ENCODE data around the gene GABRB3.

GABRB3 gene

DNA sequence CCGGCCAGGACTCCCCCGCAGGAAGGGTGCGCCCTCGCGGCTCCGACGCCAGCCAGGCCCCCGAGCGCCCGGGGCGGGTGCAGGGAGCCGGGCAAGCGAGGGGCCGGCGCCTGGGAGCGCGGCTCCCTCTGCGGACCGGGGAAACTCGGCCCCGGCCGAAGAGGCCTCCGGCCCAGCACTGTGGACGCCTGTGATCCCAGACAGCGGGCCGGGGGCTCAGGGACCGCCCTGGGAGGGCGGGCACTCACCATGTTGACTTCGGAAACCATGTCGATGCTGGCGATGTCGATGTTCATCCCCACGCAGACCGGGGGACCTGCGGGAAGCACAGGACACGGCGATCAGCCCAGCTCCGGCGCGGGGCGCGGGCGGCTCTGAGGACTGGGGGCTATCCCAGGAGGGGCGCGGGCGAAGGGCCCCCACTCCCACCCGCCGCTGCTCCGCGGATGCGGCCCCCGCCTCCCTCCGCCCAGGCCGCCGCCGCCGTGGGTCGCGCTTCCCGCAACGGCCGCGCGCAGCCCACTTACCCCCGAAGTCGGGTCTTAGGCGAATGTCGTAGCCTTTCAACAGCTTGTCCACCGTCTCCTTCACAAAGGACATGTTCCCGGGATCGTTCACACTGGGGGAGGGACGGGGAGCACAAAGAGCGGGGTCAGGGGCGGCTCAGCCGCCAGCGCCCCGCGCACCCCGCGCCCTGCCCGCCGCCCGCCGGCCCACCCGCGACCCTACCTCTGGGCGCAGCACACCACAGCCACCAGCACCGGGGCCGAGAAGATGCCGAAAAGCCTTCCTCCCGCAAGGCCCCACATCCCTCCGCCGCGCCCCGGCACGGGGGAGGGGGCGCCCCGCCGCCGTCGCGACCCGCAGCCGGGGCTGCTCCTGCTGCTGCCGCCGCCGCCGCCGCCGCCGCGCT, at the start of gene GABRB3:
TSS of gene GABRB3 (minus strand) at position 913 of the 913 bp plus-strand sequence.
- DNase-seq, result no peak

DNA sequence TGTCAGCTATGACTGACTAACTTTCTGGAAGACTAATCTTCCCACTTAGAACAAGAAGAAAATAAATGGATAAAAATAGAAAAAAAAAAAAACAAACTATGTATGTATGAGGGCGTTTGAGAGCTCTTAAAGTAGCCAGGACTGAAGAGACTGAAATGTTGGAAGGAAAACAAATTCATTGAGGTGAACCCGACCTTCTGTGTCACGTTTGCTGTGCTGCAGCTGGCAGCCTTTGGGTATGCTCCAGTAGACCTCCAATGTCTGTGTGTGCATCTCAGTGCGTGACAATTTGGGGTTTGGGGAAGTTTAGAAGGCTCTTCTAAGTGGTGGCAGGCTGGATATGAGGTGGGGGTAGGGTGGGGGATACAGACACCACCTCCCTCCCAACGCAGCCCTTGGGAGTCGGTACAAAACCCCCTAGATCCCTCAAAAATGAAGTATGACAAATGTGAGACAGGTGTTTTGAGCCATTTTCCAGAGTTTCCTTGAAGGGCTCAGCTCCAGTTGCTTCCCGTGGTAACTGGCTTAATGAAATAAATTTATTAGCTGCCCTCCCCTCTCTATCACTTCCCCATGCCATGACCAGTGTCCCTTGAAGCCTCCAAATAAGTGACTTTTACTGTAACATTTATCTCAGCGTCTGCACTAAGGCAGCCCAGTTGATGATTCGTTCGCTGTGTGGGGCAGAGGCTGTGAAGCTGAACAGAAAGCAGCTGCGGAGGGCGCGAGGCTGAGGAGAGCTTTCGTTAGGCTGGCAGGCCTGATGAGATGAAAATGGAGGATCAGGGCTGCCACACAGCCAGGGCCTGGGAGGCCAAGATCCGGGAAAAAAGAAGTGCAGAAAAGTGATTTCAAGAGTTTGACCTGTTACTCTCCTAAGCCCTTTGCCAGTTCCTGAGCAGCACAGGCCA, 34.9 kb upstream of the GABRB3 start:
- DNase-seq, result no peak

DNA sequence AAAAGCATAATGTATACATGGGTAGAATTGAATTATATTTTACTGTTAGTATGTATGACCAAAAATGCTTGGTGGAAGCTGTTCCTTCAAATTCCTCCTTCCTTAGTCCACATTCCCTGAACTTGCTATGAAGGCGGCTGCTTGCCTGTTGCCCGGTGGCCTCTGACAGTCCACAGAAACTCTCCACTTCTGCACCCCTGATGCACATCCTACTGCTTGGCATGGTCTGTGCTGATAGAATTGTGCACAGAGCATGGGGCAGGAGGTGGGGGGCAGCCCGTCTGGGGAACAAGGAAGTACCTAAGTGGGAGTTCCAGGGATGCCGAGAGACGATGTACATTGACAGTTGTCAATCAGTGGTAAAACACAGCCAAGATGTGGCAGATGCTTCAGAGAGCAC, 33.7 kb upstream of the GABRB3 start:
- DNase-seq, result no peak

DNA sequence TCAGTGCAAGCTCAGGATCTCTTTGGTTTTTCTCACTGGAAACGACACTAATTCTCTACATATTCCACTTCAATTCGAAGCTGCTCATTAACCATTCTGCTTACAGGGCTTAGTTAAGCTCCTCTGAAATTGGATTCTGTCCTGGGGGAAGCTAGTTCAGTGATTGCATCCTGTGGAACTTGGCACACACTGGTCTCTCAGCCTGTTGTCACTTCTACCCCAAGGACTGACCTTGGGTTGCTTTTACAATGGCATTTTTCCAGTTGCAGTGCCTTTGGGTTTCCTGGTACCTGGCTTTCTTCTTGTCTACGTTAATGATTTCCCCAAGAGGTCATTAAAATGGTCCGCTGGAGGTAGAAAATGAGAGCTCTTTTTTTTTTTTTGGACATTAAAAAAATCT, 33.3 kb upstream of the GABRB3 start:
- DNase-seq, result no peak

DNA sequence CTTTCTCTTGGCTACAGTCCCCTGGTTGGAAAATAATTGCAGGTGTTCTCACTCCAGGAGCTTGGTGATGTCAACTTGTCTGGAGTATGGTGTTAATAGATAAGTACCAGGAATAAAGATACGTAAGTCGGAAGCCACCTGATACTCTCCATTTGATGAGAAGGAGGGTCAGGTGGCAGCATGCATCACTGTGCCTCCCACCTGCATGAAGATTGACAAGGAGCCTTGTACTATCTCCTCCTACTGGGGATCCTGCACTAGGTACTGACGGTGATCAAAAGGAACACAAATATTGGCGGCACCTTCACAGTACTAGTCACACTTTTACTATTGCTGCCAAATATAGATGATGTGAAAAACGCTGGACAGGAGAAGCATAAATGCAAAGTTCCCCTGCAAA, 32.6 kb upstream of the GABRB3 start:
- DNase-seq, result no peak

DNA sequence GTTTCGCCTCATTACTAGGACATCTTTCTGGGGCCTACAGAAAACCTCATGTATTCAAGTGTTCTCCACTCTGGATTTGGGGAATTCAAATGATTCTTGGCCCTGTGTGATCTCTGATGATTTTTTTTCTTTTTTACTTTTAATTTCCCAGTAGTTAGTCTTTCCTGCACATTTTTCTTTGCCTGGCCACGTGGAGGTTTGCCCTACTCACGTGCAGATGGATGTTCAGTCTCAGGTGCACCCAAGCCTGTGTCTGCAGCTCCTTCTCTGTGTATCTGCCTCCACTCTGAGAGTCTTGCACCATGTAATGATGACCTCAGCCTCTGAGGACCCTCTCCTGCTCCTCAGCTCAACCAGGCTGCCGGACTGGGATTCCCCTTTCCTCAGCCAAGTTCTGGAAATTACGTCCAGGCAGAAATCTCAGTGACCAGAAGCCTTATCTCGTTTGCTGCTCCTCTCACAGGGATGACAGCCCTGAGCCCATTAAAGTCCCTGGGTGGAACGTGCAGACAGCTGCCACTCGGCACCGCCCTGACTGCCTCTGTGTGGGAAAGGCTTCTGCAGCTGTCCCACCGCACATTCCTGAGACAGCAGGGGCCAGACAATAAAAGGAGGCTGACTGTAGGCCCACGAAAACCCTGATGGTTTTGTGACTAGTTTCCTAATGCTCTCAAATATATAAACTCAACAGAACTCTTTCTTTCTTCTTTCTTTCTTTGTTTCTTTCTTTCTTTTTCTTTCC, 31.4 kb upstream of the GABRB3 start:
- no peak for DNase-seq

DNA sequence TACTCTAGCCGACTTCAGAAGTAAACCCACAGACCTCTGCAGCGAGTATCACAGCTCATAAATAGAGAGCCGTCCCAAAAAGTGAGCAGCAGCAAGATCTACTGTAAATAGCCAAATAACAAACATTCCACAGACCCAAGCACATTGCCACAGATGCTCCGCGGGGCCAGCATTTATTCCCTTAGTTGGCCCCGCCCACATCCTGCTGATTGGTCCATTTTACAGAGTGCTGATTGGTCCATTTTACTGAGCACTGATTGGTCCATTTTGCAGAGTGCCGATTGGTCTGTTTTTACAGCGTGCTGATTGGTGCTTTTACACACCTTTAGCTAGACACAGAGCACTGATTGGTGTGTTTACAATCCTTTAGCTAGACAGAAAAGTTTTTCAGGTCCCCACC, 17.3 kb upstream of the GABRB3 start:
- DNase-seq, result no peak

DNA sequence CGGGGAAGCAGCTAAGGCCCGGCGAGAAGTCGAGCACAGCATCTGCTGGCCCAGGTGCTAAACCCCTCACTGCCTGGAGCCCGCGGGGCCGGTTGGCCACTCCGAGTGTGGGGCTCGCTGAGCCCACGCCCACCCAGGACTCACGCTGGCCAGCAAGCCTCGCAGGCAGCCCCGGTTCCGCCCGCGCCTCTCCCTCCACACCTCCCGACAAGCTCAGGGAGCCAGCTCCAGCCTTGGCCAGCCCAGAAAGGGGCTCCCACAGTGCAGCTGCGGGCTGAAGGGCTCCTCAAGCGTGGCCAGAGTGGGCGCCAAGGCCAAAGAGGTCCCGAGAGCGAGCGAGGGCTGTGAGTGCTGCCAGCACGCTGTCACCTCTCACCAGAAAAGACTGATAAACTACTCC, 8.9 kb upstream of the GABRB3 start:
- no peak for DNase-seq

DNA sequence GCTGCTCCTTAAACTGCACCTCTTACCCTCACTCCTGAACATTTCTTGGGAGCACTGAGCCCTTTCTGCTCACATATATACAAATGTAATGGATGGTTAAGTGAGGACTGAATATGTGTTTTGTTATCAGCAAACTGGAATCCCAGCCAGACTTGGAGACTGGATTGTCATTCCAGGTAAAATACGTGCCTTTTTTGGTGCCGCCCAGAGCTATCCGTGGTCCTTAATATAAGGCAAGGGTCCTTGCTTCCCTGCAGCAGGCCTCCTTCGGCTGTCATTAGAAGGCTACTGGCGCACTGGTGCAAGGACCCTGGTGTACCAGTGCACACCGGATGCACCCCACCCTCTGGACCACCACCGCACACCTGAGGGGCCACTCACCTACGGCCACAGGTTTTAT, 1.1 kb upstream of the GABRB3 start:
- no peak for DNase-seq

DNA sequence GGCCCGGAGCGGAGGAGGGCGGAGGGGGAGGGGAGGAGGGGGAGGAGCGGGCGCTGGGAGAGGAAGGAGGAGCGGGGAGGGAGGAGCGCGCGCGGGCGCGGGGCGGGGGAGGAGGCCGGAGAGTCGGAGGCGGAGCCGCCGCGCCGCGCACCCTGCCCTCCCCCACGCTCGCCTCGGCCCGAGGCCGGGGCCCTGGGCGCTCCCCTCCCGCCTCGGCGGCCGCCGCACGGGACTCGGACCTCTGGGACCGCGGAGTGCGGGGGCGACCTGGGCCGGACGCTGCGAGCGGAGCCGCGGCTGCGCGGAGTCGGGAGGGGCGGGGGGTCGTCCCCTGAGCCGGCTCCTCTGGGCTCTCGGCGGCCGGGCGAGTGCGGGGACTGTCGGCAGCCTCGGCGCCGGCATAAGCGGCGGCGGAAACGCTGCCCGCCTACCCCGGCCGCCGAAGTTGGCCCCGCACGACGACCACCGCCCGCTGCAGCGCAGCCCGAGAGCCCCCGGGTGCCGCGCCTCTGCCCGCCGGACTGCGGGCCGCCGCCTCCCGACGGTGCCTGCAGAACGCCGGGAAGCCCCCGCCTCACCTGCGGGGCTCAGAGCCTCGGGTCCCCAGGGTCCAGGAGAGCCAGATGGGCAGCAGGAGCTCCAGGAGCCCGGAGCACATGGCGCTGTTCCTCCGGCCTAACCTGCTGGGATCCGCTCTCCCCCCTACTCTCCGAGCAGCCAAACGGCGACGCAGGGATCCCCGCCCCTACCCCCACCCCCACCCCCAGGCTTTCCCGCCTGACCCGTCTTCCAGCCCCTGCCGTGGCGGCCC, 406 bp upstream of the GABRB3 start:
- DNase-seq, result peak; percentile 57

DNA sequence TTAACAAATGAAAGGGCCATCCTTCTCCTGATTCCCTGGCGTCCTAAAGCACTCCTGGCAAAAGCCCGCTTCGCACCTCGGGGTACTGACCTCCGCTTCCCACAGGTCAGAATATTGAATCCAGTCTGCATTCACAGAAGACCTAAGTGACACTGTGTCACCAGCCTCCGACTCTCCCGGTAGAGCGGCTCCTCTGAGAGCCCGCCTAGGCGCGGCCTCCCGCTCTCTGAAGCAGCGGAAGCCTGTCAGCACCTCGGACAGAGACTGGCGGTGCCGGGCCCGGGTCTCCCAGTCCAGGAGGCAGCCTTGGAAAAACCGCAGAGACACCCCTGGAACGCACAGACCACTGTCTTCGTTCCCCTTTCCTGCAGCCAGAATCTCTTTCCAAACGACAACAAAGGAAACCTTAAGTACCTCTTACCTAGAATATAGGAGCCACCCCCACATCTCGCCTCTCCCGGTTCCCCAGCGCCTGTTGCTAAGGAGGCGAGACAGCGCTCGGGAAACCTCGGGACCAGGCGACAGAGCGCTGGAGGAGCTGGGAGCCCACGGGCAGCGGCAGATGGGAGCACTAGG, 1.2 kb downstream of the GABRB3 start:
- DNase-seq, result peak; percentile 28

DNA sequence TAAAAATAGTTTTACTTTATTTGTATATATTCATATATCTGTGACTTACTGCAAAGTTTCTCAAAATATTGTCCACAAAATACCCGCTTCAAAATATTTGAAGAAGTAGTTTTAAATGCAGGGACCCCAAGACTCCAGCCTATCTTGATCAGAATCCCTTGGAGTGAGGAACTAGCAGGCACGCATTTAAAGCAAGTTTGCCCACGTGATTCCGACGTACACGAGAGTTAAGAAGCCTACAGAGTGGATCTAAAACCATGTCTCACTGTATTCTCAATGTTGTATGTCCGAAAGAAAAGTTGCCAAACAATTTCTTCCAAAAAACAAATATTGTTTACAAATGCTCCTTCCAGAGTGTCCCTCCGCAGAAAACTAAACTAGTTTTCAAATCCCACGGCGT, 1.7 kb downstream of the GABRB3 start:
- DNase-seq, result no peak

DNA sequence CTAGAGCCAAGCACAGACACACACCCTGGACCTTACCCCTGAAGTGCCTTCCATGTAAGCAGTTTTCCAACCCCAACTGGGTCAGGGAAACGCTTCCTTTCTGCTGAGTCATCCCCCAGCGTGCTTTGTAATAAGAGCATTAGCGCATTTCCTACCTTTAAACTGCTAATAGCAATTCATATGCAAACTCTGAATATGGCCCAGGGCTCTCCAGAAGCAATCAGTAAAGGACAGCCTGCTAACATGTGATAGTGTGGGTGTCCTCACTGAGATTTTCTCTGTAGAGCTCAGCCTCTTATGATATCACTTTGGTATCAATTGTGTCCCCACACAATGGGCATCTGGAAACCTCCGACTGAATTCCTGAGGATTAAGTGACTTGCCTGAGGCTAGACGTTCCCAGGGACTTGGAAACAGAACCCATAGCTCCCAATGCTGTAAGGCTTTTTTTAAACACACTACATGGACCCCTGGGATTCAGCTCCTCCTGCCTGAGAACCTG, 5.6 kb downstream of the GABRB3 start:
- DNase-seq, result no peak

DNA sequence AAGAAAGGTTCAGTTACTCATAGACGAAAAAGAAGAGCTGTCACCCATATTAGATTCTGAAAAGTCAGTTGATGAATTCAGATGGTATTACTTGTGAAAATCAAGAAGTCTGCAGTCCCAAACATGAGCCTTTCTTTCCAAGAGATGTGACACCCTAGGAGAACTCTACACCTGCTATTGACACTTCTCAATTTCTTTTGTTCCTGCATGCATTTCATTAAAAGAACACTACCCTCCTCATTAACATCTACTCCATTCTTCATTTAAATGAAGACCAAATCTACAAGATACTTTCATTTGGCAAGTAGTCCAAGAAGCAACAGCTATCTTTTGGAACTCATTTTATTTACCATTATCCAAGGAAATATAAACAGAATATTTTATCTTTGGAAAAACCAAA, 6.6 kb downstream of the GABRB3 start:
- no peak for DNase-seq

DNA sequence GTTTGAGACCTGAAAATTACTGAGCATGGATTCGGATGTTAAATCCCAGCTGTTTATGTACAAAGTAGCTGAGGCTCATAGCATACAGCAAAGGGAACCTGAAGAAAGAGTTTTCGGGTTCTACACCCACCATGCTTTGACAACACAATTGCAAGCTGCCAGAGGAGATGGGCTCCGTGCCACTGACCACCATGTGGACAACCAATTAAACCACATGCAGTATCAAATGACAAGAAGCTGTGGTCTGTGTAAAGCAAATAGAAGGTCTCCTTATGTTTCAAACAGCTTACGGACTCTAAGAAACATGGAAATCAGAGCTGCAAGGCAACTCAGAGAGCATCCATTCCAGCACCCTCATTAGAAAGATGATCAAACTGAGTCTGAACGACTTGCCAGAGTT, 12.9 kb downstream of the GABRB3 start:
- no peak for DNase-seq

DNA sequence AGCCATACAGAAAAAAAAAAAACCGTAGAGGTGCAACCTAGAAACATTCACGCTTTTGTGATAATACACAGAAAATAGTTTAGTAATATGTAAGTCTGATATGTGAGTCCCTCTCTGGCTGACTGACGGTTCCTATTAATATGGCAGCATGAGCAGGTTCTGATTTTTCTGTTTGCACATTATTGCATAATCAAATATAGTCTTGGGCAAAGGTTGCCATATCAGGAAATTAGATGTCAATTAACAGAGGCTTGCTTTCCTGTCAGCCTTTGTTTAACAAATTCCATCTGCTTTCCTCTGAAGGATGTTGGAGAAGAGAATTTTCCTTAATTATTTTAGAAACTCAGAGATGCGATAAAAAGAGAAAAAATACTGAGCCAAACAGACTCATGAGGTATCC, 14.8 kb downstream of the GABRB3 start:
- no peak for DNase-seq

DNA sequence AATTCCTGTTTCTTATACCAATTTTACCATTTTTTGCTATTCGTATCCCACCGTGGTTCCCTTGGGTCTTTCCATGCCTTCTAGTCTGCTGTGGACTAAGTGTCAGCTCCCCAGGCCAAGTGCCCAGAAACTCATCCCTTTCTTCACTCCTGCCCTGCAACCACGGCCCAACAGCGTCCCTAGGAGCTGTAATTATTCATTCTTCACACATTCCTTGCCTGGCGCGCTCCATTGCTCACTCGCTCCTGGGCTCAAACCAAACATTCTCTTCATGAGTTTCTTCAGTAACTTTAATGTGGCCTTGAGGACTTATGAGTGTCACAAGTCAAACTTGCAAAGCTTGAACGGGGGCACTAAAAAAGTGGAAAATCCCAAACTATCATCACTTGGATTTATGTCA, 15.7 kb downstream of the GABRB3 start:
- no peak for DNase-seq

DNA sequence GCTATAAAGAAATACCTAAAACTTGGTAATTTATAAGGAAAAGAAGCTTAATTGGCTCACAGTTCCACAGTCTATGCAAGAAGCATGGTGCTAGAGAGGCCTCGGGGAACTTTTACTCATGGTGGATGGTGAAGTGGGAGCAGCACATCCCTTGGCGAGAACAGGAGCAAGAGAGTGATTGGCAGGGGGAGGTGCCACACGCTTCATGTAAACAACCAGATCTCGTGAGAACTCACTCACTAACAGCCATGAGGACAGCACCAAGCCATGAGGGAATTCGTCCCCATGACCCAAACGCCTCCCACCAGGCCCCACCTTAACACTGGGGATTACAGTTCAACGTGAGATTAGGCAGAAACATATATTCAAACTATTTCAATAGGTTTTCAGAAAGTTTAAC, 28.0 kb downstream of the GABRB3 start:
- no peak for DNase-seq

DNA sequence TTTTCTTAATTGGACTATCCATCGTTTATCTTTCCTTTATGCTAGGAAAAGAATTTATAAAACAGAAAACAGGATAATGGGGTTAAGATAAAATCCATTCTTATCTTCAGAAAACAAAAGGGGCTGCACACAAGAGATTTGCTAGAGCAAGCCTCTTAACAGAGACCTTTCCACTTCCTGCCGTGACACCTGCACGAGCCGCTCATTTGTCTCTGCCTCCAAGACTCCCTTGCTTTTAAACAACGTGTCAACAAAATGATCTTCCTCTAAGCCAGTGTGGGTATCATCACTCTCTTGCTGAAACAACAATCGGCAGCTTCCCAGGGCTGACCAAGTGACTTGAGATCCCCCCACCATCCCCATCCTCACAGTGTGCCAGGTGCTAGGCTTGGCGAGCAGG, 33.1 kb downstream of the GABRB3 start:
- no peak for DNase-seq

DNA sequence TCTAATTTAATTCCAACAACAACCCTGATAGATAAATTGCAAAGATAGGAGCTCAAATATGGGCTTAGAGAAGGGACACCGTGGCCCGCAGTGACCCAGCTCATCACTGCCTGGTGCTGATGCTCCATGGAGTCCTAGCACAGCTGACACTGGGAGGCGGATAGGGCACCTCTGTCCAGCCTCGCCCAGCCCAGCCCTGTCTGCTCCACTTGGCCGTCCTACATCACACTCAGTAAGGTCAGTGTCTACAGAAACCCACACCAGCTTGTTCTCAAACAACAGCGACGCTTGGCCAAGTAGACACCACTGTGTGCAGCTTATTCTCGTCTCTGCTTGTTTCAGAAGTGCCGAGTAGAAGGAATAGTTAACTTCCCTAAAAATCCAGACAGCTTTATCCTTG, 33.9 kb downstream of the GABRB3 start:
- no peak for DNase-seq

DNA sequence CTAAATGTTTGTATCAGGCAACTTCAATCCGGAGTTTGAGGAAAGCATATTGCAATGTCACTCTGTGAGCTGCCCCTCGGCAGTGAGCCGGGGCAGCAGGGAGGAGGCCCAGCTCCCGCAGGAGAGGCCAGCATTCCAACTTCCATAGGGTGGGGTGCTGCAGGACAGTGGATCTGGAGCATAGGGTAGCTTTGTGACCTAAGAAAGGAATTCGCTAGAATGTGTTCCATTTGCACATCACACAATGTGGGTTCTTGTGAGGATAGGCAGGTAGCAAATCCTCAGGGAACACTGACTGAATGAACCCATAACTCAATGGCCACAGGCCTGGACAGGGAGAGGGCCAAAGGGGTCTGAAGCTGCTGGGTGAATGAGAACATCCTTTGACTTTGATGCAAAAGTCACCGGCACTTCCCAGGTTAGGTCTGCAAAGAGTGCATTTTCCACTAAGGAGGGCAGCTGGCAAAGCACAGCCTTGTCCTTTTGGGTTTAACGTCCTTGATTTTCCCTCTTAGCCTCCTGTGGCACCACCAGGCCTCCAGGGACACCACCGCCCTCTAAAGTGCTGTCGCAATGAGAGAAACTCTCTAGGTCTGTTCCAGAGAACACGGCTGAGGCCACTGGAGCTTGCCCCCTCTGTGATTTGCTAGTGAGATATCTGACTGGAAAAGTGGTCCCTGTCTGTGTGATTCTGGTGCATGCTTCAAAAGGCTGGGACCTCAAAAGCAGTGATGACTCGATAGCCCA, 36.2 kb downstream of the GABRB3 start:
- DNase-seq, result no peak
